Activated CD8-positive, alpha-beta T cell treated with anti-CD3 and anti-CD28 coated beads for 36 hours (primary cell): Measurements from ENCODE around the gene SLC35G4. TPM values are rescaled to one million over a fixed set of nuclear protein-coding genes. Genes with fewer than 3 reads are reported as not detected.
"Not testable (repeated sequence)": the region's sequence is repeated elsewhere in the genome, so short reads cannot be mapped to it uniquely, and the experiment has no call there.

Experiments
- ATAC-seq: fragments of 200-7000 bp; cut with Tn5 transposase; one replicate; pipeline ENCODE4 v1.10.0; 2021; ENCODE audit warnings: mild to moderate bottlenecking, moderate library complexity
- CTCF ChIA-PET: fragments of 350-600 bp; sonication (Branson Sonifier 250); formaldehyde crosslinking; loops from one replicate; lab custom pipeline; 2021; ENCODE audit warnings: antibody characterized with exemption; lab: Charles Lee
- POLR2A ChIA-PET: fragments of 350-600 bp; sonication (Branson Sonifier 250); formaldehyde crosslinking; loops from one replicate; lab custom pipeline; 2021; ENCODE audit warnings: antibody characterized with exemption; lab: Charles Lee
- DNase-seq: peaks from one replicate; pipeline ENCODE4 v3.0.0-alpha.2; 2020
- H3K27ac Mint-ChIP-seq: one replicate; pipeline ENCODE4 v1.8.0; 2021; ENCODE audit warnings: mild to moderate bottlenecking, mixed read lengths
- H3K27me3 Mint-ChIP-seq: one replicate; pipeline ENCODE4 v1.8.0; 2021; ENCODE audit warnings: mixed read lengths
- H3K36me3 Mint-ChIP-seq: one replicate; pipeline ENCODE4 v1.8.0; 2021; ENCODE audit warnings: low read depth, mixed read lengths
- H3K4me1 Mint-ChIP-seq: one replicate; pipeline ENCODE4 v1.8.0; 2021; ENCODE audit warnings: low read depth, mixed read lengths
- H3K4me3 Mint-ChIP-seq: one replicate; pipeline ENCODE4 v1.8.0; 2021; ENCODE audit warnings: mild to moderate bottlenecking, moderate library complexity, mixed read lengths
- H3K9me3 Mint-ChIP-seq: one replicate; pipeline ENCODE4 v1.8.0; 2021; ENCODE audit warnings: mixed read lengths
- intact Hi-C: fragments of 100-400 bp; cut with micrococcal nuclease; formaldehyde crosslinking; loops from one replicate; pipeline ENCODE4 v1.10.0; 2022
- total RNA-seq, 2 experiments: library from RNA; stranded (reverse); gene quantifications; one replicate each; pipeline ENCODE4 v1.2.3, GENCODE V29; 2021
- TF ChIP-seq, protein P1 (sequence below): fragments of 200-600 bp; IDR thresholded peaks from one replicate; pipeline ENCODE4 v1.8.0; 2022; ENCODE audit warnings: antibody characterized with exemption, mild to moderate bottlenecking

The SLC35G4 gene
- total RNA-seq, 2 experiments from 2014 or later = not detected

- intact Hi-C loops = no loop called here
- Mint-ChIP-seq H3K27me3 (peaks cover 4% of the 10 kb centered on the region), H3K27ac (no peak overlapping the region), H3K4me3 (no peak overlapping the region), H3K9me3 (no peaks in the 10 kb centered on the region), H3K4me1 (no peaks in the 10 kb centered on the region), H3K36me3 (no peaks in the 10 kb centered on the region)
- DNase-seq (no peak), ATAC-seq (no peak)
- CTCF ChIA-PET = no interaction called here
- POLR2A ChIA-PET = no interaction called here
- TF ChIP-seq, protein P1, sequence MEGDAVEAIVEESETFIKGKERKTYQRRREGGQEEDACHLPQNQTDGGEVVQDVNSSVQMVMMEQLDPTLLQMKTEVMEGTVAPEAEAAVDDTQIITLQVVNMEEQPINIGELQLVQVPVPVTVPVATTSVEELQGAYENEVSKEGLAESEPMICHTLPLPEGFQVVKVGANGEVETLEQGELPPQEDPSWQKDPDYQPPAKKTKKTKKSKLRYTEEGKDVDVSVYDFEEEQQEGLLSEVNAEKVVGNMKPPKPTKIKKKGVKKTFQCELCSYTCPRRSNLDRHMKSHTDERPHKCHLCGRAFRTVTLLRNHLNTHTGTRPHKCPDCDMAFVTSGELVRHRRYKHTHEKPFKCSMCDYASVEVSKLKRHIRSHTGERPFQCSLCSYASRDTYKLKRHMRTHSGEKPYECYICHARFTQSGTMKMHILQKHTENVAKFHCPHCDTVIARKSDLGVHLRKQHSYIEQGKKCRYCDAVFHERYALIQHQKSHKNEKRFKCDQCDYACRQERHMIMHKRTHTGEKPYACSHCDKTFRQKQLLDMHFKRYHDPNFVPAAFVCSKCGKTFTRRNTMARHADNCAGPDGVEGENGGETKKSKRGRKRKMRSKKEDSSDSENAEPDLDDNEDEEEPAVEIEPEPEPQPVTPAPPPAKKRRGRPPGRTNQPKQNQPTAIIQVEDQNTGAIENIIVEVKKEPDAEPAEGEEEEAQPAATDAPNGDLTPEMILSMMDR = no peak
Measured at GRCh38 chr18:11607906-11608305, 1.5 kb upstream of the SLC35G4 start.

GRCh38 chr18:11608618-11609017 is 778 bp upstream of the SLC35G4 start:
- ATAC-seq, H3K4me3 Mint-ChIP-seq: not testable (repeated sequence)

GRCh38 chr18:11613073-11613472 is 3.7 kb downstream of the SLC35G4 start:
- DNase-seq, intact Hi-C loops, H3K27ac Mint-ChIP-seq, POLR2A ChIA-PET, H3K4me1 Mint-ChIP-seq, H3K9me3 Mint-ChIP-seq, ATAC-seq, H3K4me3 Mint-ChIP-seq, H3K27me3 Mint-ChIP-seq, H3K36me3 Mint-ChIP-seq, CTCF ChIA-PET: not testable (repeated sequence)

More at GRCh38 chr18:11608618-11609017, 778 bp upstream of the SLC35G4 start:
- CTCF ChIA-PET, DNase-seq, H3K9me3 Mint-ChIP-seq, H3K36me3 Mint-ChIP-seq, H3K27ac Mint-ChIP-seq, intact Hi-C loops, H3K27me3 Mint-ChIP-seq, H3K4me1 Mint-ChIP-seq, POLR2A ChIA-PET: not testable (repeated sequence)

GRCh38 chr18:11613611-11614010 is 4.2 kb downstream of the SLC35G4 start:
- ATAC-seq, DNase-seq, H3K36me3 Mint-ChIP-seq, CTCF ChIA-PET, H3K4me3 Mint-ChIP-seq, H3K4me1 Mint-ChIP-seq, H3K27ac Mint-ChIP-seq, H3K27me3 Mint-ChIP-seq, intact Hi-C loops, H3K9me3 Mint-ChIP-seq, POLR2A ChIA-PET: not testable (repeated sequence)

GRCh38 chr18:11614042-11614441 is 4.6 kb downstream of the SLC35G4 start:
- intact Hi-C loops, DNase-seq, H3K27me3 Mint-ChIP-seq, H3K9me3 Mint-ChIP-seq, CTCF ChIA-PET, POLR2A ChIA-PET, H3K4me1 Mint-ChIP-seq, H3K27ac Mint-ChIP-seq, ATAC-seq, H3K4me3 Mint-ChIP-seq, H3K36me3 Mint-ChIP-seq: not testable (repeated sequence)

- H3K4me1 Mint-ChIP-seq, H3K27me3 Mint-ChIP-seq, POLR2A ChIA-PET, H3K4me3 Mint-ChIP-seq, CTCF ChIA-PET, ATAC-seq, intact Hi-C loops, H3K9me3 Mint-ChIP-seq, DNase-seq, H3K36me3 Mint-ChIP-seq, H3K27ac Mint-ChIP-seq: not testable (repeated sequence)
Measured at GRCh38 chr18:11614981-11615380, 5.6 kb downstream of the SLC35G4 start.

DNA sequence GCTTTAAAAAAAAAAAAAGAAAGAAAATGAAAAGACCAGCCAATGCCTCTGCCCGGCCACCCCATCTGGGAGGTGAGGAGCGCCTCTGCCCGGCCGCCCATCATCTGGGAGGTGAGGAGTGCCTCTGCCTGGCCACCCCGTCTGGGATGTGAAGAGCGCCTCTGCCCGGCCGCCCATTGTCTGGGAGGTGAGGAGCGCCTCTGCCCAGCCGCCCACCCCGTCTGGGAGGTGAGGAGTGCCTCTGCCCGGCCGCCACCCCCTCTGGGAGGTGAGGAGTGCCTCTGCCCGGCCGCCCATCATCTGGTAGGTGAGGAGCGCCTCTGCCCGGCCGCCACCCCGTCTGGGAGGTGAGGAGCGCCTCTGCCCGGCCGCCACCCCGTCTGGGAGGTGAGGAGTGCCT is 37.9 kb downstream of the SLC35G4 start:
- H3K27ac Mint-ChIP-seq, H3K9me3 Mint-ChIP-seq, H3K27me3 Mint-ChIP-seq, H3K36me3 Mint-ChIP-seq, POLR2A ChIA-PET, intact Hi-C loops, H3K4me1 Mint-ChIP-seq, ATAC-seq, CTCF ChIA-PET, H3K4me3 Mint-ChIP-seq, DNase-seq: not testable (repeated sequence)

- H3K4me1 Mint-ChIP-seq, H3K27ac Mint-ChIP-seq, H3K27me3 Mint-ChIP-seq, intact Hi-C loops, CTCF ChIA-PET, H3K4me3 Mint-ChIP-seq, H3K36me3 Mint-ChIP-seq, ATAC-seq, DNase-seq, POLR2A ChIA-PET, H3K9me3 Mint-ChIP-seq: not testable (repeated sequence)
Measured at GRCh38 chr18:11647804-11648203, 38.4 kb downstream of the SLC35G4 start.
